ENCODE results near the gene LMF1. TPM values are rescaled to one million over a fixed set of nuclear protein-coding genes. Genes with fewer than 3 reads are reported as not detected.
"Not testable (repeated sequence)": the region's sequence is repeated elsewhere in the genome, so short reads cannot be mapped to it uniquely, and the experiment has no call there.

The LMF1 gene
- total RNA-seq, 1 experiment from 2014 or later, result 10.9 TPM

DNA sequence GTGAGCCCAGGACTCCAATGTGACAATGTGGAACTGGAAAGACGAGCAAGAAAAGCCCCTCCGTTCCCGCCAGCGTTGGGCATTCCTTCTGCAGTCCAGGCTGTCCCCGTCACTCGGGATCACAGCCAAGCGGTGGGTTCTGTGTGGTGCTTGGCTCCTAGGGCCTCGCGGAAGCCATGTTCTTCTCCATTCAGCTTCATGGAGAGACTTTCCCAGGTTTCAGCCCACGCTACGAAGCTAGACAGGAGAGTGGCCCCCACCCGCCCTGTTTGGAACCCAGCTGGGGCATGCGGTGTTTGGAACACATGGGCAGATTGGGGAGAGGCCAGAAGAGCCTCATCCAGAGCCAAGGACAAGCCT is 5.8 kb downstream of the LMF1 start:
- DNase-seq (ENCODE audit: low read depth, low spot score), result no peak
- in situ Hi-C loops (cut with HindIII; ENCODE audit: low pct_unique_long_range_greater_than_20kb, low sequenced_read_pairs), result no loop called here

DNA sequence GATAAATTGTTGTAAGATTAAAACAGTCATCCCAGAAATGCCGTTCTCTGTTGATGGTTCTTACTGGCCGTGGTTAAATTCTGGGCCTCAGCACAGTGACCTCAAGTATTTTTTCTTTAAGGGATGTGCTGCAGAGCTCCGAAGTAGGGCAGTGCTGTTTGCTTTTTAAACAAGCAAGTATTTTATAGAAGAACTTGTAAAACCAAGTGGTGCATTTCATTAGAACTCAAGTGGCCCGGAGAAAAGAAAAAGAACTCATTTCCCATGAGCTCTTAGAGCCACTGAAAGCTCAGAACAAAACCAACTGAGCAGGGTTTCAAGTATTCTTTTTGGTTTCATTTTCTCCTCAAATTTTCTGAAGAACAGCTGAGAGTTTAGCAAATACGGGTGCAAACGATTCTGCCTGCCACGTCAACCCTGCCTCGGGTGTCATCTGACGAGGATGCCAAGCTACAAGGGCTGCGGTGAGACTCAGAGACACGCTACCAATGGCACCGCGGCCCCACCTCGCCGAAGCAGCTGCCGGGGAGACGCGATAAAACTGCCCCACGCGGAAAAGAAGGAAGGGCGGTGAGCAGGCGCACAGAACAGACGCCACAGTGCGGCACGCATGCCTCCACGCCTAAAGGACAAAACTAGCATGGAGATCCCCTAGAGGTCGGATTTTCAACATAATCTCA is 6.3 kb downstream of the LMF1 start:
- no peak for DNase-seq (ENCODE audit: low read depth, low spot score)
- in situ Hi-C loops (cut with HindIII; ENCODE audit: low pct_unique_long_range_greater_than_20kb, low sequenced_read_pairs), result no loop called here

DNA sequence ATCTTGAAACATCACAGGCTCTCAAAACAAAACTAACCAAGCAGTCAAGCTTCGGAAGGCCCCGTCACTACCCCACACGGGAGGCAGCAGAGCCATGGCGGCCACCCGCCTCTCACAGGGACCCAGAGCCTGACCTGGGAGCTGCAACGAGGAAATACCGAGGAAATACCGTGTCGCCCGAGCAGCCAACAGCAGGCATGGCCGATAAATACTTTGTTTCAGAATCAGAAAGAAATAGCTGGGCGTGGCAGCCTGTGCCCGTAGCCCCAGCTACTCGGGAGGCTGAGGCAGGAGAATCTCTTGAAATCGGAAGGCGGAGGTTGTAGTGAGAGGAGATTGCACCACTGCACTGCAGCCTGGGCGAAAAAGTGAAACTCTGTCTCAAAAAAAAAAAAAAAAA is 6.9 kb downstream of the LMF1 start:
- in situ Hi-C loops (cut with HindIII; ENCODE audit: low pct_unique_long_range_greater_than_20kb, low sequenced_read_pairs), result no loop called here

DNA sequence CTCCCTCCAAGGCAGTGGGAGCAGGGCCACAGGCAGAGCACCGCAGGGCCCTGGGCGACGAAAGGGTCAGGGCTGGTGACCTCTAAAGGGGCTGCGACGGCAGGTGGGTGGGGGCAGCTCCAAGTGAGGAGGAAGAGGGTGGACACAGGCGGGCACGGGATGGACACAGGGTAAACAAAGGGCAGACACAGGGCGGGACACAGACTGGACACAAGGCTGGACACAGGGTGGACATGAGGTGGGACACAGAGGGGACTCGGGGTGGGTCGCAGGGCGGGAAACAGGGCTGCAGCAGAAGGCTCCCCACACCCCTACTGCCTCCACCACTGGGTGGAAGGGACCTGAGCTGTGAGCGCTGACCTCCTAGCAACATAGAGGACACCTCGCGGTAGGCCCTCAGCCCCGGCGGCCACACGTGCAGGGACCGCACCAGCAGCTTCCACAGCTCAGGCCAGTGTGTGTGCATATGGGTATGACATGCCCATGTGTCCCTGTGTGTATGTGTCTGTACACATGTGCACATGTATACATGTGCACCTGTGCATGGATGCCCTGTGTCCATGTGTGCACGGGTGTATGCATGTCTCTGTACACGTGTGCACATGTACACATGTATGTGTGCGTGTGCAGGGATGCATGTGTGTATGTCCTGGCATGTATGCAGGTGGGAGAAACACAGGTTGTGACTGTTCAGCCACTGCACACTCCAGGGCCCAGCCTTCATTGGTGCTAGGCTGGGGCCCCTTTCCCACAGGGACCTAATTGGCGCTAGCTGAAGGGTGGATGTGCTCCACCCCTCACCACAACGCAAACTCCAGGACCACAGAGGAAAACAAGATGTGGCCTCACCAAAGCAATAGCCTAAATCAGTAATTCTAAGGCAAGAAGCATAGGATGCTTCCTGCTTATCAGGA is 7.6 kb downstream of the LMF1 start:
- no peak for DNase-seq (ENCODE audit: low read depth, low spot score)
- in situ Hi-C loops (cut with HindIII; ENCODE audit: low pct_unique_long_range_greater_than_20kb, low sequenced_read_pairs), result no loop called here

More for the DNA sequence above, 6.9 kb downstream of the LMF1 start:
- no peak for DNase-seq (ENCODE audit: low read depth, low spot score)

DNA sequence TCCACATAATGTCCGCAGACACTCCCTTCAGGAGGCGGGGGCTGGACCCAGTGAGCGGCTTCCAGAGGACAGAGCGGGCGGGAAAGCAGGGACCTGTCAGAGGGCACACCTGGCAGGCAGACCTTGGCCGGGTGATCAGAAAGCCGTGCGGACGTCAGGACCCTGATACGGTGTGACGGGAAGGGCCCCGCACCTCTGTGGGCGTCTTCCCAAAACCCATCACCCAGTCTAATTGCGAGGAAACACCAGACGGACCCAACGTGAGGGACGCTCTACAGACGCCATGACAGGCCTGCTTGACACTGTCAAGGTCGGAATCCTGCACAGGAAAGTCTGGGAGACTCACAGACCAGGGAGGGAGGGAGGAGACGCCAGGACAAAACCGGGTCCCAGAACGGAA is 8.4 kb downstream of the LMF1 start:
- no peak for DNase-seq (ENCODE audit: low read depth, low spot score)
- in situ Hi-C loops (cut with HindIII; ENCODE audit: low pct_unique_long_range_greater_than_20kb, low sequenced_read_pairs), result no loop called here

DNA sequence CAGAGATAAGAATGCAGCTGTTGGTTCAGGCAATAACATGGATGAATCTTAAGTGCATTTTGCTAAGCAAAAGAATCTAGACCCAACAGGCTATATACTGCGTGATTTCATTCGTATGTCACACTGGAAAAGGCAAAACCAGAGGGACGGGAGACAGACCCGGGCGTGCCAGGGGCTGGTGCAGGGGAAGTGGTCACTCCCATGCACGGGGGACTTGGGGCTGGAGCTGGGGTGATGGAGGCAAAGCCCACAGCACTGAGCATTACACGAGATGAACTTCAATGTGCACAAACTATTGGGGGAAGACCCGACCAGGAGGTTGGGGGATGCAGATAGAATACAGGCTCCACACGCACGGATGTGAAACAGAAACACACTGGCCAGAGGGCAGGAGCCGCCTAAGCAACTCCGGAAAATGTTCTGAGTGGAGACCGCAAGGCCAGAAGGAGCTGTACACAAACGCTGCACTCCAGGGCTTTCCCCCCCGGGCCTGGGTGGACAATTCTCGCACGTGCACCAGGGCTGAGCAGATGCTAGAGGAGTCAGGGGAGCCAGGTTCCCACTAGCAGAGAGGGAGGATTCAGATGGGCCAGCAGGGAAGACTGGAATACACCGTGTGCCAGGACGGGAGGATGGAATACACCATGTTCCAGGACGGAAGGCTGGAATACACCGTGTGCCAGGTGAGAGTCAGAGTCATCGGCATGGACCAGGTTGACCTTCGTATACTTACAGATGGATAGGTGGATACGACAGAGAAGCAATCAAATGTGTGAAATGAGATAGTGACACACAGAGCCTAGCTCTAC is 11.3 kb downstream of the LMF1 start:
- in situ Hi-C loops (cut with HindIII; ENCODE audit: low pct_unique_long_range_greater_than_20kb, low sequenced_read_pairs), result no loop called here

DNA sequence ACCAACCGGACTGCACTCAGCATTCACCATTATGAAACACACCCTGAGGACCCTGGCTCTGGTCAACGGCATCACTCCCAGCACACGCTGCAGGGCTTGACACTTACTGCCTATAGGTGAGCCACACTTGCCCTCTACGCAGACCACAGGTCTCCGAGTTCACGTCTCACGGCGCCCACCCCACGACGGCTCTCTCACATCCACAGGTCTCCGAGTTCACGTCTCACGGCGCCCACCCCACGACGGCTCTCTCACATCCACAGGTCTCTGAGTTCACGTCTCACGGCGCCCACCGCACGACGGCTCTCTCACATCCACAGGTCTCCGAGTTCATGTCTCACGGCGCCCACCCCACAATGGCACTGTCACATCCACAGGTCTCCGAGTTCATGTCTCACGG is 15.0 kb downstream of the LMF1 start:
- in situ Hi-C loops (cut with HindIII; ENCODE audit: low pct_unique_long_range_greater_than_20kb, low sequenced_read_pairs); DNase-seq (ENCODE audit: low read depth, low spot score): not testable (repeated sequence)

More for the DNA sequence above, 11.3 kb downstream of the LMF1 start:
- no peak for DNase-seq (ENCODE audit: low read depth, low spot score)

DNA sequence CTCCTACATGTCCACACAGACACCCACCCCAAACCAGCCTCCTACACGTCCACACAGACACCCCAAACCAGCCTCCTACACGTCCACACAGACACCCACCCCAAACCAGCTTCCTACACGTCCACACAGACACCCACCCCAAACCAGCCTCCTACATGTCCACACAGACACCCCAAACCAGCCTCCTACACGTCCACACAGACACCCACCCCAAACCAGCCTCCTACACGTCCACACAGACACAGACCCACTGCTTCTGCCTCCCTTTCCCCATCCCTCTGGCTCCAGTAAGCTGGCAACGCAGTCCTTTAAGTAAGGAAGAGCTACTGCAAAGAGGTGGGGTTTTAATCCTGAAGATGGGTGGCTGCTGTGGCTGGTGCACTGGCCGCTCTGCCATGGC is 17.0 kb downstream of the LMF1 start:
- DNase-seq (ENCODE audit: low read depth, low spot score); in situ Hi-C loops (cut with HindIII; ENCODE audit: low pct_unique_long_range_greater_than_20kb, low sequenced_read_pairs): not testable (repeated sequence)

DNA sequence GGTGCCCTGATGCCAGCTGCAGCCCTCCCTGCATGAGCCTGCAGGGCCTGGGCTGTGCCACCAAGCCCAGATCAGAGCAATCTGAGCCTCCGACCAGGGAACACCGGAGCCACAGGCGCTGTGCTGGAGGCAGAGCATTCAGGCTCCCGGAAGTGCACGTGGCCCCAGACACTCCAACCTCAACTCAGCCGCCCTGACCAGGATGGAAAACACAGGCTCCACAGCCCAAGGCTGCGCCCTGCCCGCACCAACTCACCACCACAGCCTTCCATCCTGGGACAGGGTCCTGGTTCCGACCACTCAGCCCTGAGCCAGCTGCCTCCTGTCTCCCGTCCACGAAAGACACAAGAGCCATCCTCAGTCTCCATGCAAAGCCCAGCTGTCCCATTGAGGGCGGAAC is 18.5 kb downstream of the LMF1 start:
- DNase-seq (ENCODE audit: low read depth, low spot score), result no peak
- in situ Hi-C loops (cut with HindIII; ENCODE audit: low pct_unique_long_range_greater_than_20kb, low sequenced_read_pairs), result no loop called here

DNA sequence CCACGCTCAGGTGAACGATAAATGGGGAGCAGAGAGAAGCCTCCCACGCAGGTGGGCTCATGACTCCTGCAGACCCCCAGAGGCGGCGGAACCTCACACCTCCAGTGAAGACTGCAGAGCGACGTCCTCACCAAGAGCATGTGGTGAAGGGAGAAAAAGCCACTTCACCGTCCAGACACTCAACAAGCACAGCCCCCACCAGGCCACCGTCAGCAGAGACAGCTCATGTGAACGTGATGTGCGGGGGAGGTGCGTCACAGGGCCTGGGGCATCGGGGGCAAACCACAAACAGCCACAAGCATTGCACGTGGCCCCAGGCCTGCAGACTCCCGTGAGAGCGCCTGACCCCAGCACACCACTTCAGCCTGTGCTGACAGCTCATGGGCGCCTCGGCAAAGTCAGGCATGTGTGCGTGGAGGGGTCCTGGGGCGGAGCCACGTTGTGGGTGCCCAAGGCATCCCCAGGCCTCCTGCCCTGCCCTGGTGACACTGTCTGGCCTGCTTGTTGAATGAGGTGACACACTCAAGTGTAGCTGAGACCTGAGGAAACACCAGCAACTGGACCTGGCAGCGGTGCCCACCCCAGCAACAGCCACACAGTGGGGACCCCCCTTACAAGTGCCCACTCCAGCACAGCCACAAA is 19.0 kb downstream of the LMF1 start:
- in situ Hi-C loops (cut with HindIII; ENCODE audit: low pct_unique_long_range_greater_than_20kb, low sequenced_read_pairs), result no loop called here
- no peak for DNase-seq (ENCODE audit: low read depth, low spot score)

DNA sequence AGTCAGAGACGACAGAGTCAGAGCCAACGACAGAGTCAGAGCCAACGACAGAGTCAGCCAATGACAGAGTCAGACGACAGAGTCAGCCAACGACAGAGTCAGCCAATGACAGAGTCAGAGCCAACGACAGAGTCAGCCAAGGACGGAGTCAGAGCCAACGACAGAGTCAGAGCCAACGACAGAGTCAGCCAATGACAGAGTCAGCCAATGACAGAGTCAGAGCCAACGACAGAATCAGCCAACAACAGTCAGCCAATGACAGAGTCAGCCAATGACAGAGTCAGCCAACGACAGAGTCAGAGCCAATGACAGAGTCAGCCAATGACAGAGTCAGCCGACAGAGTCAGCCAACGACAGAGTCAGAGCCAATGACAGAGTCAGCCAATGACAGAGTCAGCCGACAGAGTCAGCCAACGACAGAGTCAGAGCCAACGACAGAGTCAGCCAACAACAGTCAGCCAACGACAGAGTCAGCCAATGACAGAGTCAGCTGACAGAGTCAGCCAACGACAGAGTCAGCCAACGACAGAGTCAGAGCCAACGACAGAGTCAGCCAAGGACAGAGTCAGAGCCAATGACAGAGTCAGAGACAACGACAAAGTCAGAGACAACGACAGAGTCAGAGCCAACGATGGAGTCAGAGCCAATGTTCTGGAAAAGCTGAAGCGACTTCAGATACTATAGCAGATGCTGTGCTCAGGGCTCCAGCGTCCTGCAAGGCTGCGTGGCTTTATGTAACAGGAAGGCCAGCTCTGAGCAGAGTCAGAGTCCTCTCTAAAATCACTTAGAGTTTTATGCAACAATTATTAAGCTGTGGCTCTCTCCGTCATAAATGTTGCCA is 19.8 kb downstream of the LMF1 start:
- in situ Hi-C loops (cut with HindIII; ENCODE audit: low pct_unique_long_range_greater_than_20kb, low sequenced_read_pairs); DNase-seq (ENCODE audit: low read depth, low spot score): not testable (repeated sequence)

DNA sequence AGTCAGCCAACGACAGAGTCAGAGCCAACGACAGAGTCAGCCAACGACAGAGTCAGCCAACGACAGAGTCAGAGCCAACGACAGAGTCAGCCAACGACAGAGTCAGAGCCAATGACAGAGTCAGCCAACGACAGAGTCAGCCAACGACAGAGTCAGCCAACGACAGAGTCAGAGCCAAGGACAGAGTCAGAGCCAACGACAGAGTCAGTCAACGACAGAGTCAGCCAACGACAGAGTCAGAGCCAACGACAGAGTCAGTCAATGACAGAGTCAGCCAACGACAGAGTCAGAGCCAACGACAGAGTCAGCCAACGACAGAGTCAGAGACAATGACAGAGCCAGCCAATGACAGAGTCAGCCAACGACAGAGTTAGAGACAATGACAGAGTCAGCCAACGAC is 22.0 kb downstream of the LMF1 start:
- in situ Hi-C loops (cut with HindIII; ENCODE audit: low pct_unique_long_range_greater_than_20kb, low sequenced_read_pairs); DNase-seq (ENCODE audit: low read depth, low spot score): not testable (repeated sequence)

DNA sequence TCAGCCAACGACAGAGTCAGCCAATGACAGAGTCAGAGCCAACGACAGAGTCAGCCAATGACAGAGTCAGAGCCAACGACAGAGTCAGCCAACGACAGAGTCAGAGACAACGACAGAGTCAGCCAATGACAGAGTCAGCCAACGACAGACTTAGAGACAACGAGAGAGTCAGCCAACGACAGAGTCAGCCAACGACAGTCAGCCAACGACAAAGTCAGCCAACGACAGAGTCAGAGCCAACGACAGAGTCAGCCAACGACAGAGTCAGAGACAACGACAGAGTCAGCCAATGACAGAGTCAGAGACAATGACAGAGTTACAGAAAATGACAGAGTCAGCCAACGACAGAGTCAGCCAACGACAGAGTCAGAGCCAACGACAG is 22.9 kb downstream of the LMF1 start:
- in situ Hi-C loops (cut with HindIII; ENCODE audit: low pct_unique_long_range_greater_than_20kb, low sequenced_read_pairs); DNase-seq (ENCODE audit: low read depth, low spot score): not testable (repeated sequence)

DNA sequence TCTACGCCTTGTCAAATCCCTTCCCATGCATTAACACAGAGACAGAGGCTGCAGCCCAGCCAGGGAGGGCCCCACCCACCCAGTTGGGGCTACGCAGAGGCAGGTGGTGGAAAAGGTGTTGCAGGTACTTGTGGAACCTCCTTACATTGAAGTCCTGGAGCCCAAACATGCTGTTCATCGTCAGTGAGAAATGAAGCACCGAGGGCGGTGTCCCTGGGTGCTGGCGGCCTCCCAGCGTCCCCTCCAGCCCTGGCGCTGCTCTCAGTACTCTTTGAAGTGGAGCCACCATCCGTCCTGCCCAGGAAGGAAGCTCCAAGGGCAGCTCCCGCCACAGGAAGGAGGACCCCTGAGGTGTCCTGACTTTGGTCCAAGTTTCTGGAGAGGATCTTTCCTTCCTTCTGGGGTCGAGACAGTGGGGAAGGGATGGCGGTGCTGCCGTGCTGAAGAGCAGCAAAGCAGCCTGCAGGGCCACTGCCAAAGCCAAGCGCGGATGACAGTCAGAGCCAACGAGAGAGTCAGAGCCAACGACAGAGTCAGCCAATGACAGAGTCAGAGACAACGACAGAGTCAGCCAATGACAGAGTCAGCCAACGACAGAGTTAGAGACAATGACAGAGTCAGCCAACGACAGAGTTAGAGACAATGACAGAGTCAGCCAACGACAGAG is 23.4 kb downstream of the LMF1 start:
- DNase-seq (ENCODE audit: low read depth, low spot score), result no peak
- in situ Hi-C loops (cut with HindIII; ENCODE audit: low pct_unique_long_range_greater_than_20kb, low sequenced_read_pairs), result no loop called here

DNA sequence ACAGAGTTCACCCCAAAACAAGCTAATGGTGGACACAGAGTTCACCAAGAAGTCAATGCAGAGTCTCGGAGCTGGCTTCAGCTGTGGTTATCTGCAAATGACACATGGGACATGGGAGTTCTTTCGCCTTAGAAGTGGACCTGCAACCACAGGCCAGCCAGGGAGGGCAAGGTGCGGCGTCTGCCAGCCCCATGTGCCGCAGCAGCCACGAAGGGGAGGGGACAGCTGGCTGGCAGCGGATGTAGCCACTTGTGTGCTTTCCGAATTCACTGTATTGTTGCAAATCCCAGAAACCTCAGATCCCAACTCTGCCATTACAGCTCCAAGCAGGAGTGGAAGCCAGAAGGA is 24.8 kb downstream of the LMF1 start:
- in situ Hi-C loops (cut with HindIII; ENCODE audit: low pct_unique_long_range_greater_than_20kb, low sequenced_read_pairs), result no loop called here

DNA sequence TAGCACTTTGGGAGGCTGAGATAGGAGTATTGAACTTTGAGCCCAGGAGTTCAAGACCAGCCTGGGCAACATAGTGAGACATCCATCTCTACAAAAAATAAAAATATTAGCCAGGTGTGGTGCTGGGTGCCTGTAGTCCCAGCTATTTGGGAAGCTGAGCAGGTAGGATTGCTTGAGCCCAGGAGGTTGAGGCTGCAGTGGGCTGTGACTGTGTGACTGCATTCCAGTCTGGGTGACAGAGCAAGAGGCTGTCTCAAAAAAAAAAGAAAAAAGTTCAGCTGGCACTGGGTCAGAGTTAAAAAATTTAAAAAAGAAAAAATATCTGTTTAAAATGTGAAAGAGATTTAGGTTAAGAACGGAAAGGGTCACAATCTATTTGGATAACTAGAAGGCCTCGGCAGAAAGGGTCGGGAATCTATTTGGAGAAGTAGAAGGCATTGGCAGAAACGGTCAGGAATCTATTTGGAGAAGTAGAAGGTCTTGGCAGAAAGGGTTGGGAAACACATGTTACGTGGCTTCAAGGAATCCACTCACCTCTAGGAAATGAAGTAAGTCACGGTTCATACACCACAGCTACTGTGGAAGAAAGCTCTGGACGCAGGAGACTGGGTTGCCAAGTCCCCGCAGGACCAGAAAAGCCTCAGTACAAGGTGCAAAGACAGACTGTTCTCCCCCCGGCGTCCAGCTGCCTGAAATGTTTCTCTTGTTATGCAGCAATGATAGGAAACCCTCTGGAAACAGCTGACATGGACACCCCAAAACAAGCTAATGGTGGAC is 25.3 kb downstream of the LMF1 start:
- in situ Hi-C loops (cut with HindIII; ENCODE audit: low pct_unique_long_range_greater_than_20kb, low sequenced_read_pairs), result no loop called here
- DNase-seq (ENCODE audit: low read depth, low spot score), result no peak

More for the DNA sequence above, 24.8 kb downstream of the LMF1 start:
- no peak for DNase-seq (ENCODE audit: low read depth, low spot score)
